Epithelial cell of esophagus (primary cell): ENCODE data around the gene DDT.
A peak's percentile ranks its signal among the peaks of the same experiment; 100 is the strongest.
"Not testable (repeated sequence)": the region's sequence is repeated elsewhere in the genome, so short reads cannot be mapped to it uniquely, and the experiment has no call there.

Experiments
- DNase-seq: peaks from one replicate; pipeline ENCODE4 v3.0.0; 2010; ENCODE audit warnings: low read depth
- H3K4me3 ChIP-seq: 2 replicates; pipeline ENCODE4 v1.5.1; 2011; ENCODE audit warnings: mild to moderate bottlenecking, low read length, control low read depth
- CTCF ChIP-seq: IDR thresholded peaks from 2 replicates; pipeline ENCODE4 v1.5.1; 2011; ENCODE audit warnings: low read depth, mild to moderate bottlenecking, low read length, control low read depth, inconsistent platforms; ENCODE audit not compliant: insufficient read depth; ENCODE audit errors: missing control alignments

Gene DDT

GRCh38 chr22:23974345-23974744 lies at the start of gene DDT:
TSS of gene DDT (minus strand) at chr22:23974441. CDS start at chr22:23974414, 27 bp downstream.
- not testable (repeated sequence) for DNase-seq, H3K4me3 ChIP-seq

GRCh38 chr22:24023204-24023789 lies 49.1 kb upstream of the DDT start:
- TF ChIP-seq CTCF, result no peak
- no peak for DNase-seq
- no peak overlapping the region for H3K4me3 ChIP-seq

- H3K4me3 ChIP-seq, result no peak overlapping the region
- TF ChIP-seq CTCF, result no peak
- DNase-seq, result no peak
Measured at GRCh38 chr22:24021304-24021703, 47.1 kb upstream of the DDT start.

GRCh38 chr22:24016156-24016555 lies 41.9 kb upstream of the DDT start:
- TF ChIP-seq CTCF, result no peak
- no peak overlapping the region for H3K4me3 ChIP-seq

GRCh38 chr22:24011735-24012068 lies 37.5 kb upstream of the DDT start:
- H3K4me3 ChIP-seq, result peak overlapping the region; percentile 94
- peak; percentile 26 for DNase-seq
- no peak for TF ChIP-seq CTCF

More at GRCh38 chr22:24016156-24016555, 41.9 kb upstream of the DDT start:
- no peak for DNase-seq

- TF ChIP-seq CTCF, result no peak
- no peak for DNase-seq
- H3K4me3 ChIP-seq, result no peak overlapping the region
Measured at GRCh38 chr22:24010018-24010391, 35.8 kb upstream of the DDT start.

GRCh38 chr22:24009227-24010017 lies 35.2 kb upstream of the DDT start:
- TF ChIP-seq CTCF, result no peak
- no peak for DNase-seq
- H3K4me3 ChIP-seq, result no peak overlapping the region
